HG02798 (cell line): ENCODE measurements around the gene ZKSCAN5.
"Not testable (repeated sequence)": the region's sequence is repeated elsewhere in the genome, so short reads cannot be mapped to it uniquely, and the experiment has no call there.

Experiments
- ATAC-seq: cut with Tn5 transposase; IDR thresholded peaks from one replicate; pipeline ENCODE4 v1.9.1; 2021; ENCODE audit warnings: mild to moderate bottlenecking; ENCODE audit not compliant: unreplicated experiment, poor library complexity

ZKSCAN5 gene

DNA sequence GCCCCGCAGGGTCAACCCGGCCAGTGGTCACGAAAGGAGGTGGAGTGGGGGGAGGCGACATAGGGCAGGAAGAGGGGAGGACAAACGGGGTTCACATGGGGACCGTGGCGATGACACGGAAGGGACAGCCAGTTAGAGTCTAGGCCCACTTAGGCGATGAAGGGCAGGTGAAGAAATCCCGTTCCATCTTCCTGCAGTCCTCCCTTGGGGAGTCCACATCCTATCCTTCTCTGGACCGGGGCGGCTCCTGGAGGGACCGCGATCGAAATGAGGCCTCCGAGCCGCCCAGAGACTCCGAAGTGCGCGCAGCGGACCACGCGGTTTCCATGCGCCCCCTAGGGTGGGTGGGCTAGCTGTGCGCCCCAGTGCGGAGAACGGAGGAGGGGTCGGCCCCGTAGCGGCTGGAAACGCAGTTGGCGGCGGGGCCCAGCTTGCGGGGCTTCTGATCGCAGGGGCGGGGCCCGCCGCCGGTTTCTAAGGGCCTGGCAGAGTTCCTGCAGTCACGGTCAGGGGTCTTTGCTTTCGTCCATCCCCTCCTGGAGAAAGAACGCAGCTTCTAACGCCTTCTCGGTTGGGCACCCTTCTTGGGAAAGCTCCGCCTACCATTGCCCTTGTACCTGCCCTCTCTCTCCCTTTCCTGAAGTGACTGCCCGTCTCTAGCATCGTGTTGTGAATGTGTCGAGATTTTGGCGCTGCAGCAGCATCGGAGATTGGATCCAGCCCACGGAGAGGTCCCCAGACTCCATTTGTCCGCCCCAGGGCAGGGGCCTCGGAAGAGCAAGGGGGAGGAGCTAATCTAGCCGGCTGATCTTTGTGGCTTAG, 75.7 kb downstream of the ZKSCAN5 start:
- ATAC-seq: no peak

DNA sequence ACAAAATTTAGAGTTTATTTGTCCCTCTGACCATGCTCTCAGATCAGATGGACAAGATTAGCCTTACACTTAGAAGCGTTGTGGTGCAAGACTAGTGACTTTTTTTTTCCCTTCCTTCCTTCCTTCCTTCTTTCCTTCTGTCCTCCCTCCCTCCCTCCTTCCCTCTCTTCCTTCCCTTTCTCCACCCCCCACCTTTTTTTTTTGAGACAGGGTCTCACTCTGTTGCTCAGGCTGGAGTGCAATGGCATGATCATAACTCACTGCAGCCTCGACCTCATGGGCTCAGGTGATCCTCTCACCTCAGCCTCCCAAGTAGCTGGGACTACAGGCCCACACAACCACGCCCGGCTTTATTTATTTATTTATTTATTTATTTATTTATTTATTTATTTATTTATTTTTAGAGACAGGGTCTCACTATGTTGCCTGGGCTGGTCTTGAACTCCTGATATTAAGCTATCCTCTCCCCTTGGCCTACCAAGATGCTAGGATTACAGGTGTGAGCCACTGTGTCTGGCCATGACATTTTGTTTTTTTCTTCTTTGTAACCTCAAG, 76.4 kb downstream of the ZKSCAN5 start:
- ATAC-seq: not testable (repeated sequence)
